CD4-positive, alpha-beta T cell (primary cell): Measurements from ENCODE around the gene HIVEP3. TPM values are rescaled to one million over a fixed set of nuclear protein-coding genes. Genes with fewer than 3 reads are reported as not detected.

Experiments used
- ATAC-seq: fragments of 200-7000 bp; cut with Tn5 transposase; one replicate; pipeline ENCODE4 v1.10.0; 2022; ENCODE audit warnings: mild to moderate bottlenecking; ENCODE audit not compliant: poor library complexity
- CTCF ChIA-PET: fragments of 350-600 bp; sonication (Branson Sonifier 250); formaldehyde crosslinking; loops from one replicate; lab custom pipeline; 2021; ENCODE audit warnings: antibody characterized with exemption, inconsistent platforms; lab: Charles Lee
- POLR2A ChIA-PET: fragments of 350-600 bp; sonication (Branson Sonifier 250); formaldehyde crosslinking; loops from one replicate; lab custom pipeline; 2021; ENCODE audit warnings: antibody characterized with exemption, inconsistent platforms; lab: Charles Lee
- DNase-seq, 14 experiments: peaks; one replicate each; pipeline ENCODE4 v3.0.0-alpha.2; 2013 to 2020; ENCODE audit warnings: mixed read lengths in 2 of 14
- H3K27ac ChIP-seq, 2 donors: one replicate each; pipeline versions ENCODE4 v1.5.1 to v1.7.0; 2013; ENCODE audit warnings: low read length in 2 of 2, low read depth in 1 of 2, mild to moderate bottlenecking in 1 of 2
- H3K27me3 ChIP-seq, 2 experiments: 1 replicate in 1 of 2; 2 replicates in 1 of 2; pipeline versions ENCODE4 v1.6.1 to v1.7.0; 2013; ENCODE audit warnings: low read length in 2 of 2, control low read depth in 1 of 2, mild to moderate bottlenecking in 1 of 2, moderate library complexity in 1 of 2; ENCODE audit not compliant: insufficient read depth in 2 of 2, control insufficient read depth in 1 of 2
- H3K36me3 ChIP-seq: one replicate; pipeline ENCODE4 v1.6.1; 2013; ENCODE audit warnings: low read length, control low read depth; ENCODE audit not compliant: insufficient read depth
- H3K4me1 ChIP-seq: one replicate; pipeline ENCODE4 v1.6.1; 2013; ENCODE audit warnings: low read length, control low read depth; ENCODE audit not compliant: insufficient read depth
- H3K4me3 ChIP-seq: one replicate; pipeline ENCODE4 v1.5.1; 2013; ENCODE audit warnings: mild to moderate bottlenecking, low read length, moderate library complexity
- H3K9me3 ChIP-seq, 2 experiments: 1 replicate in 1 of 2; 2 replicates in 1 of 2; pipeline versions ENCODE4 v1.6.1 to v1.7.0; 2013; ENCODE audit warnings: low read length in 2 of 2, mild to moderate bottlenecking in 2 of 2, control low read depth in 1 of 2, moderate library complexity in 1 of 2; ENCODE audit not compliant: control insufficient read depth in 1 of 2, insufficient read depth in 1 of 2
- H3K27ac Mint-ChIP-seq: one replicate; pipeline ENCODE4 v1.8.0; 2020; ENCODE audit warnings: mixed read lengths
- H3K27me3 Mint-ChIP-seq: one replicate; pipeline ENCODE4 v1.8.0; 2021; ENCODE audit warnings: mixed read lengths
- H3K36me3 Mint-ChIP-seq: one replicate; pipeline ENCODE4 v1.8.0; 2021; ENCODE audit warnings: low read depth, mixed read lengths
- H3K4me1 Mint-ChIP-seq: one replicate; pipeline ENCODE4 v1.8.0; 2021; ENCODE audit warnings: low read depth, mixed read lengths
- H3K4me3 Mint-ChIP-seq: one replicate; pipeline ENCODE4 v1.8.0; 2020; ENCODE audit warnings: mild to moderate bottlenecking, mixed read lengths
- H3K9me3 Mint-ChIP-seq: one replicate; pipeline ENCODE4 v1.8.0; 2020; ENCODE audit warnings: mixed read lengths
- intact Hi-C, 2 experiments: fragments of 100-400 bp; cut with DNase I in 1 of 2; cut with micrococcal nuclease in 1 of 2; formaldehyde crosslinking; loops; one replicate each; pipeline versions ENCODE4 v1.15.1 to v1.9.0; 2023 to 2025; cut with DNase I, micrococcal nuclease
- total RNA-seq, 174 experiments: library from RNA in 2 of 174; stranded (reverse) in 2 of 174; gene quantifications; one replicate each; pipeline ENCODE4 v1.2.3 and lab custom pipeline; 2021 to 2026
- TF ChIP-seq, protein P1 (sequence below): fragments of 200-600 bp; IDR thresholded peaks from one replicate; pipeline ENCODE4 v1.8.0; 2022; ENCODE audit warnings: antibody characterized with exemption, mild to moderate bottlenecking

HIVEP3 gene
- total RNA-seq, 2 experiments from 2014 or later: 5.1 to 5.4 TPM

DNA sequence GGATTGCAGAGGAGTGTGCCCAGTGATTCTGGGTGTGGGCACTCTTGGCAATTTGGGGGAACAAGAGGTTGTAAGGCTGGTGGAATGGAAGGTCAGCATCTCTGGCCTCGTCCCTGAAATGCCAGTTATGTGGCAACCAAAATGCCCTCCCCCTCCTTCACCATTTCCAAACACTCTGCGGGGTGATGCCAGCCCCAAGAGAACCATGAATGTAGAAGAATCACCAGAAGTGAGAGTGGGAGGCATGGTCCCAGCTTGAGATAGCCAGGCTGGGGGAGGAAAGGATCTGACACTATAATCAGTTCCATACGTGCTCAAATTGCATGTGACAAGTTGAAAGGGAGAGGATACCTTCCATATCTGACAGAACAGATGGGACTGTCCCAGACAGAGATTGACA lies 345.5 kb downstream of the HIVEP3 start:
- Histone ChIP-seq H3K4me3 (no peak overlapping the region), H3K4me1 (peaks cover 9% of the 10 kb centered on the region), H3K27ac (no peak overlapping the region), H3K9me3 (no peaks in the 10 kb centered on the region), H3K36me3 (no peaks in the 10 kb centered on the region), H3K27me3 (no peaks in the 10 kb centered on the region)
- H3K27ac Mint-ChIP-seq: no peak overlapping the region
- no peaks in the 10 kb centered on the region for H3K9me3 Mint-ChIP-seq
- intact Hi-C loops: loop anchor here (5.0 to 10.0 kb wide), 5 partner anchors 232 to 462 kb away; no protein-coding TSS in a partner anchor
- no peaks in the 10 kb centered on the region for H3K27me3 Mint-ChIP-seq
- ATAC-seq: no peak
- H3K36me3 Mint-ChIP-seq: peaks cover under 1% of the 10 kb centered on the region
- DNase-seq: no peak
- no peak overlapping the region for H3K4me3 Mint-ChIP-seq
- TF ChIP-seq, protein P1, sequence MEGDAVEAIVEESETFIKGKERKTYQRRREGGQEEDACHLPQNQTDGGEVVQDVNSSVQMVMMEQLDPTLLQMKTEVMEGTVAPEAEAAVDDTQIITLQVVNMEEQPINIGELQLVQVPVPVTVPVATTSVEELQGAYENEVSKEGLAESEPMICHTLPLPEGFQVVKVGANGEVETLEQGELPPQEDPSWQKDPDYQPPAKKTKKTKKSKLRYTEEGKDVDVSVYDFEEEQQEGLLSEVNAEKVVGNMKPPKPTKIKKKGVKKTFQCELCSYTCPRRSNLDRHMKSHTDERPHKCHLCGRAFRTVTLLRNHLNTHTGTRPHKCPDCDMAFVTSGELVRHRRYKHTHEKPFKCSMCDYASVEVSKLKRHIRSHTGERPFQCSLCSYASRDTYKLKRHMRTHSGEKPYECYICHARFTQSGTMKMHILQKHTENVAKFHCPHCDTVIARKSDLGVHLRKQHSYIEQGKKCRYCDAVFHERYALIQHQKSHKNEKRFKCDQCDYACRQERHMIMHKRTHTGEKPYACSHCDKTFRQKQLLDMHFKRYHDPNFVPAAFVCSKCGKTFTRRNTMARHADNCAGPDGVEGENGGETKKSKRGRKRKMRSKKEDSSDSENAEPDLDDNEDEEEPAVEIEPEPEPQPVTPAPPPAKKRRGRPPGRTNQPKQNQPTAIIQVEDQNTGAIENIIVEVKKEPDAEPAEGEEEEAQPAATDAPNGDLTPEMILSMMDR: no peak
- H3K4me1 Mint-ChIP-seq: peaks cover 12% of the 10 kb centered on the region
- CTCF ChIA-PET: interaction anchor here (2.4 kb wide), 1 partner anchor 600 kb away, joined by 22 read pairs; no protein-coding TSS in a partner anchor
- POLR2A ChIA-PET: interaction anchor here (1.2 to 1.9 kb wide), 2 partner anchors 319 to 601 kb away, joined by 4 to 6 read pairs; no protein-coding TSS in a partner anchor

DNA sequence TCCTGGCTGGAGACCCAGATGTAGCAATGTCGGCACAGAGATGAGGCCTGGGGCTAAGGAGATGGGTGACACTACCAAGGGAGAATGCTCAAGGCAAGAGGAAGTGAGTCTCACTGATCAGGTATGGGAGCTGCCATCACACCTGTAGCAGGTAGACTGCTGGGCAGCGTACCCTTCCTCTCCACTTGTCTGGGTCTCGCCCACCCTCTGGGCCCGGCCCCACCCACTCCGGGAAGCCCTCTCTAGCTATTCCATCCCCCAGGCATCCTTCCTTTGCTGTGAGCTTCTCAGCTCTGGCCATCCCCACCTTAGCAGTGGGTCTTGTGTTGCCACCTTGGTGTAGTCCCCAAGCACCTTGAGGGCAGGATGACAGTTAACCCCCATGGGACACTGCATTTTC lies 346.5 kb downstream of the HIVEP3 start:
- H3K27ac ChIP-seq: no peak overlapping the region
- no peaks in the 10 kb centered on the region for H3K9me3 ChIP-seq
- DNase-seq (no peak), ATAC-seq (no peak)
- TF ChIP-seq, protein P1: no peak
- peaks cover 5% of the 10 kb centered on the region for H3K36me3 Mint-ChIP-seq
- no peak overlapping the region for H3K4me3 ChIP-seq
- CTCF ChIA-PET: no interaction called here
- no peaks in the 10 kb centered on the region for H3K27me3 Mint-ChIP-seq
- H3K4me3 Mint-ChIP-seq: no peak overlapping the region
- peaks cover 9% of the 10 kb centered on the region for H3K4me1 ChIP-seq
- H3K27me3 ChIP-seq: no peaks in the 10 kb centered on the region
- intact Hi-C loops: loop anchor here (5.0 to 10.0 kb wide), 5 partner anchors 233 to 463 kb away; no protein-coding TSS in a partner anchor
- peaks cover 12% of the 10 kb centered on the region for H3K4me1 Mint-ChIP-seq
- POLR2A ChIA-PET: no interaction called here
- H3K9me3 Mint-ChIP-seq: no peaks in the 10 kb centered on the region
- H3K36me3 ChIP-seq: no peaks in the 10 kb centered on the region
- H3K27ac Mint-ChIP-seq: no peak overlapping the region

DNA sequence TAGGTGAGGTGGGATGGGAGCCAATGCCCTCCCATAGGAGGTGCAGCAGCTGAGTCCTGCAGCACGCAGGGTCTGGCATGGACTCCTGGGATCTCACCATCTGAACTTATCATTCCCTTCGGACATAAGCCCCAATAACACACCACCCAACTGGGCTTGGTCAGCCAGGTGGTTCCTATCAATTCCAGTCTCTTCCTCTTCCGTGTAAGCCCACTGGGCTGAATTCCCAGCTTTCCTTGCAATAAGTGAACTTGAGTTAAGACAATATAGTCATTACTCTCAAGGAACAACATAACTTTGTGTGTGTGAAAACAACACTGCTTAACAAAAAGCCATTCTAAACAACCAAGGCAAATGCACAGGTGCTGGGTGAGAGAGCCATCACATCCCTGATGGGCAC lies 347.7 kb downstream of the HIVEP3 start:
- intact Hi-C loops: loop anchor here (5.0 to 10.0 kb wide), 5 partner anchors 234 to 464 kb away; no protein-coding TSS in a partner anchor
- Mint-ChIP-seq H3K27ac (no peak overlapping the region), H3K36me3 (peaks cover 5% of the 10 kb centered on the region), H3K4me3 (no peak overlapping the region), H3K9me3 (no peaks in the 10 kb centered on the region), H3K4me1 (peaks cover 12% of the 10 kb centered on the region), H3K27me3 (no peaks in the 10 kb centered on the region)
- H3K9me3 ChIP-seq: no peaks in the 10 kb centered on the region
- CTCF ChIA-PET: no interaction called here
- no peak overlapping the region for H3K27ac ChIP-seq
- no peak overlapping the region for H3K4me3 ChIP-seq
- DNase-seq: no peak
- peaks cover 9% of the 10 kb centered on the region for H3K4me1 ChIP-seq
- no peaks in the 10 kb centered on the region for H3K27me3 ChIP-seq
- no peak for ATAC-seq
- POLR2A ChIA-PET: no interaction called here
- no peaks in the 10 kb centered on the region for H3K36me3 ChIP-seq
- TF ChIP-seq, protein P1: no peak
